H1 (cell line): ENCODE data around the gene HLA-DPB1. TPM values are rescaled to one million over a fixed set of nuclear protein-coding genes. Genes with fewer than 3 reads are reported as not detected.
A peak's percentile ranks its signal among the peaks of the same experiment; 100 is the strongest.

ENCODE experiments used
- CTCF ChIA-PET: fragments of 300-600 bp; sonication (Branson Sonifier 250); formaldehyde crosslinking; loops from one replicate; lab custom pipeline; 2021; ENCODE audit not compliant: partially characterized antibody; lab: Charles Lee
- POLR2A ChIA-PET: fragments of 300-600 bp; sonication (Branson Sonifier 250); formaldehyde crosslinking; loops from one replicate; lab custom pipeline; 2021; ENCODE audit warnings: inconsistent platforms; ENCODE audit not compliant: partially characterized antibody; lab: Charles Lee
- DNase-seq, 2 experiments: peaks; one replicate each; pipeline versions ENCODE4 v3.0.0 to v3.0.0-alpha.2; 2010 to 2022; ENCODE audit warnings: low spot score in 2 of 2, low read depth in 1 of 2, mixed read lengths in 1 of 2
- FAIRE-seq: peaks from 2 replicates; lab custom pipeline; 2011; peaks lifted over from hg19 to GRCh38; lab: Jason Lieb, UNC
- H2AFZ ChIP-seq: 2 replicates; pipeline ENCODE4 v1.8.1; 2012; ENCODE audit warnings: low read length, inconsistent platforms
- H2AK5ac ChIP-seq: 2 replicates; pipeline ENCODE4 v1.6.1; 2013; ENCODE audit warnings: low read depth, low read length
- H2BK120ac ChIP-seq: replicated peaks from 2 replicates; pipeline ENCODE3; 2013; ENCODE audit warnings: low read depth, low read length, inconsistent platforms
- H2BK12ac ChIP-seq: 2 replicates; pipeline ENCODE4 v1.6.1; 2013; ENCODE audit warnings: low read depth, low read length
- H2BK15ac ChIP-seq: 2 replicates; pipeline ENCODE4 v1.6.1; 2013; ENCODE audit warnings: low read length
- H2BK20ac ChIP-seq: 2 replicates; pipeline ENCODE4 v1.6.1; 2013; ENCODE audit warnings: low read length
- H2BK5ac ChIP-seq: 2 replicates; pipeline ENCODE4 v1.6.1; 2013; ENCODE audit warnings: low read depth, low read length
- H3K14ac ChIP-seq: 2 replicates; pipeline ENCODE4 v1.6.1; 2013; ENCODE audit warnings: inconsistent platforms; ENCODE audit not compliant: insufficient read length
- H3K18ac ChIP-seq: 2 replicates; pipeline ENCODE4 v1.6.1; 2013; ENCODE audit warnings: low read length; ENCODE audit errors: extremely low read depth
- H3K23ac ChIP-seq: 2 replicates; pipeline ENCODE4 v1.6.1; 2013; ENCODE audit warnings: inconsistent platforms; ENCODE audit not compliant: insufficient read length
- H3K23me2 ChIP-seq: 2 replicates; pipeline ENCODE4 v1.6.1; 2013; ENCODE audit warnings: low read depth, low read length
- H3K27ac ChIP-seq: 2 replicates; pipeline ENCODE4 v1.6.1; 2011; ENCODE audit warnings: low read depth, low read length, inconsistent platforms
- H3K27me3 ChIP-seq, 4 experiments: replicated peaks in 1 of 4; 1 replicate in 1 of 4; 2 replicates in 3 of 4; pipeline versions ENCODE4 v1.6.1 to v1.8.1; 2011 to 2013; ENCODE audit warnings: low read length in 3 of 4, mild to moderate bottlenecking in 3 of 4, inconsistent platforms in 2 of 4, mixed read lengths in 2 of 4, moderate library complexity in 1 of 4; ENCODE audit not compliant: control insufficient read depth in 3 of 4, insufficient read depth in 3 of 4; ENCODE audit errors: extremely low read depth in 1 of 4
- H3K36me3 ChIP-seq, 4 experiments: 2 replicates each; pipeline versions ENCODE4 v1.6.1 to v1.8.1; 2011 to 2013; ENCODE audit warnings: mild to moderate bottlenecking in 4 of 4, low read length in 3 of 4, moderate library complexity in 2 of 4, control low read depth in 1 of 4, inconsistent platforms in 1 of 4; ENCODE audit not compliant: insufficient read depth in 4 of 4, control insufficient read depth in 2 of 4
- H3K4ac ChIP-seq: replicated peaks from 2 replicates; pipeline ENCODE3; 2013; ENCODE audit warnings: low read length, low read depth, mixed read lengths, inconsistent platforms; ENCODE audit not compliant: insufficient read length
- H3K4me1 ChIP-seq, 4 experiments: replicated peaks in 1 of 4; 1 replicate in 1 of 4; 2 replicates in 3 of 4; pipeline versions ENCODE4 v1.6.1 to v1.8.1; 2011 to 2013; ENCODE audit warnings: low read length in 3 of 4, inconsistent platforms in 2 of 4, mixed read lengths in 1 of 4; ENCODE audit not compliant: insufficient read depth in 4 of 4, control insufficient read depth in 3 of 4
- H3K4me2 ChIP-seq, 2 experiments: 2 replicates each; pipeline versions ENCODE4 v1.6.1 to v1.8.1; 2011 to 2013; ENCODE audit warnings: low read depth in 2 of 2, low read length in 2 of 2, control low read depth in 1 of 2, inconsistent platforms in 1 of 2, mild to moderate bottlenecking in 1 of 2; ENCODE audit not compliant: insufficient read depth in 1 of 2
- H3K4me3 ChIP-seq, 4 experiments: fragments of 200-600, 300-600 bp in 1 of 4; sonication (generic), shearing (Covaris generic), sonication (Bioruptor Twin) in 1 of 4; 2 replicates each; pipeline versions ENCODE4 v1.5.1 to v1.8.1; 2011 to 2016; ENCODE audit warnings: low read length in 4 of 4, low read depth in 3 of 4, control low read depth in 2 of 4, inconsistent platforms in 2 of 4, mild to moderate bottlenecking in 2 of 4, mixed read lengths in 1 of 4, moderate library complexity in 1 of 4; ENCODE audit not compliant: insufficient read depth in 2 of 4; ENCODE audit errors: extremely low read depth in 1 of 4
- H3K56ac ChIP-seq: replicated peaks from 2 replicates; pipeline ENCODE3; 2013; ENCODE audit warnings: low read depth, mild to moderate bottlenecking, mixed read lengths, low read length, inconsistent platforms; ENCODE audit not compliant: insufficient read length
- H3K79me1 ChIP-seq: 2 replicates; pipeline ENCODE4 v1.6.1; 2013; ENCODE audit warnings: low read depth, low read length, control low read depth
- H3K79me2 ChIP-seq, 2 experiments: 2 replicates each; pipeline versions ENCODE4 v1.6.1 to v1.8.1; 2012 to 2013; ENCODE audit warnings: low read length in 2 of 2, mild to moderate bottlenecking in 2 of 2, inconsistent platforms in 1 of 2; ENCODE audit not compliant: insufficient read depth in 2 of 2, control insufficient read depth in 1 of 2
- H3K9ac ChIP-seq, 4 experiments: replicated peaks in 1 of 4; 1 replicate in 1 of 4; 2 replicates in 3 of 4; pipeline versions ENCODE4 v1.6.1 to v1.8.1; 2011 to 2013; ENCODE audit warnings: low read depth in 3 of 4, low read length in 3 of 4, control low read depth in 2 of 4, mild to moderate bottlenecking in 2 of 4, moderate library complexity in 2 of 4, inconsistent platforms in 1 of 4; ENCODE audit errors: extremely low read depth in 1 of 4
- H3K9me3 ChIP-seq, 2 experiments: 2 replicates each; pipeline versions ENCODE4 v1.6.1 to v1.8.1; 2012 to 2013; ENCODE audit warnings: mild to moderate bottlenecking in 2 of 2, moderate library complexity in 2 of 2, control low read depth in 1 of 2, inconsistent platforms in 1 of 2, low read depth in 1 of 2, low read length in 1 of 2, mixed read lengths in 1 of 2; ENCODE audit not compliant: insufficient read depth in 2 of 2
- H4K20me1 ChIP-seq, 2 experiments: replicated peaks in 1 of 2; 2 replicates each; pipeline versions ENCODE3 to v1.8.1; 2011 to 2013; ENCODE audit warnings: inconsistent platforms in 2 of 2, low read length in 2 of 2, mild to moderate bottlenecking in 1 of 2; ENCODE audit not compliant: insufficient read depth in 2 of 2, control insufficient read depth in 1 of 2
- H4K5ac ChIP-seq: 2 replicates; pipeline ENCODE4 v1.6.1; 2013; ENCODE audit warnings: low read length, low read depth, mixed read lengths, inconsistent platforms; ENCODE audit not compliant: insufficient read length
- H4K8ac ChIP-seq: 2 replicates; pipeline ENCODE4 v1.8.0; 2013; ENCODE audit warnings: mild to moderate bottlenecking, moderate library complexity, low read length, inconsistent platforms; ENCODE audit not compliant: insufficient read depth; ENCODE audit errors: extremely low read depth
- H4K91ac ChIP-seq: replicated peaks from 2 replicates; pipeline ENCODE3; 2013; ENCODE audit warnings: low read length, mixed read lengths, inconsistent platforms; ENCODE audit not compliant: insufficient read length
- CEBPB ChIP-seq: IDR thresholded peaks from 2 replicates; pipeline ENCODE4 v1.6.1; 2012; ENCODE audit warnings: low read depth, low read length
- HDAC6 ChIP-seq: IDR thresholded peaks from one replicate; pipeline ENCODE4 v1.7.1; 2012; ENCODE audit warnings: low read depth, mild to moderate bottlenecking, inconsistent platforms, low read length, moderate library complexity
- KDM1A ChIP-seq: fragments of 200-600, 300-600 bp; sonication (generic); IDR thresholded peaks from 2 replicates; pipeline ENCODE4 v1.7.1; 2016; ENCODE audit warnings: mild to moderate bottlenecking, low read length, borderline replicate concordance
- NANOG ChIP-seq: IDR thresholded peaks from 2 replicates; pipeline ENCODE4 v1.6.1; 2011; ENCODE audit warnings: low read length, low read depth, mild to moderate bottlenecking, inconsistent platforms; ENCODE audit not compliant: insufficient read depth, poor library complexity, severe bottlenecking
- WGBS, 2 experiments: shearing (Covaris generic) in 1 of 2; methylation state at CpG; one replicate each; pipeline versions ENCODE4 v1.1.6 to v1.1.7; 2013 to 2015; ENCODE audit warnings: low lambda C conversion rate in 2 of 2, mixed read lengths in 2 of 2, inconsistent platforms in 1 of 2, low coverage in 1 of 2, missing lambda C conversion rate in 1 of 2; ENCODE audit not compliant: insufficient replicate concordance in 2 of 2, insufficient coverage in 1 of 2, insufficient read length in 1 of 2; ENCODE audit errors: extremely low coverage in 1 of 2, missing lambda C conversion rate in 1 of 2; 5-methylcytosine and 5-hydroxymethylcytosine counted together
- polyA plus RNA-seq, 7 experiments: library from polyadenylated mRNA; depleted of rRNA in 3 of 7; stranded (reverse) in 5 of 7; unstranded in 2 of 7; fragments of >200 nt in 5 of 7; fragments of 200-250 nt in 2 of 7; gene quantifications; 1 replicate in 5 of 7; 2 replicates in 1 of 7; 4 replicates in 1 of 7; pipeline versions ENCODE4 v1.2.1 to v1.2.3, GENCODE V29; 2011 to 2013; ENCODE audit warnings: missing spikeins in 2 of 7, mixed read lengths in 2 of 7
- total RNA-seq: library from RNA; stranded (reverse); fragmentation: NEBNext Ultra II Directional; extraction: Animal tissue kit (Norgen Biotek cat#: 25700); gene quantifications from 2 replicates; pipeline ENCODE4 v1.2.1, GENCODE V29; 2021

HLA-DPB1 gene
- total and polyA plus RNA-seq, 2 of the 8 experiments (the other 6 are each of a cell fraction or from before 2014, with no cell fraction given): 32.3 to 58.8 TPM

DNA sequence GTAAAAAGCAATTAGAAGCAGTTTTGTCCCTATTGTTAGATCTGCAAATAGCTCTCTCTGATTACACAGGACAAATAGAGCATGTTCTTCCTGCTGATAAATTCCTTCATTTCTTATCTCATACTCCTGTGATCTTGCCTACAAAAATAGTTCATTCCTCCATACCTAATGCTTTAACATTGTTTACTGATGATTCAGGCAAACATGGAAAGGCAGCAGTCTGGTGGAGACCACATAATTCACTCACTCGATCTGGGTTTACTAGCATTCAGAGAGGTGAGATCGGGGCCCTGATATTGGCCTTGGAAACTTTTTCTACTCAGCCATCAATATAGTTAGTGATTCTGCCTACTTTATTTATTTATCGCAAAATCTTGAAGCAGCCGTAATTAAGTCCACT lies 22.6 kb upstream of the HLA-DPB1 start:
- H3K4me1 ChIP-seq: peaks cover 6 to 8% (median 6%) of the 10 kb centered on the region in 4 experiments; a peak in 4 of 7 replicates
- no peak overlapping the region for H3K4me2 ChIP-seq
- no peaks in the 10 kb centered on the region for H3K23me2 ChIP-seq
- no peak overlapping the region for H3K23ac ChIP-seq
- TF ChIP-seq NANOG (no peak), KDM1A (no peak), HDAC6 (no peak), CEBPB (no peak)
- H3K27ac ChIP-seq: no peak overlapping the region
- H3K4ac ChIP-seq: no peak overlapping the region
- peaks cover 0 to 8% of the 10 kb centered on the region in 2 experiments; a peak in 2 of 4 replicates for H3K9me3 ChIP-seq
- H2AK5ac ChIP-seq: no peak overlapping the region
- no peak overlapping the region for H2BK5ac ChIP-seq
- H3K14ac ChIP-seq: no peak overlapping the region
- H2BK15ac ChIP-seq: no peak overlapping the region
- H2BK120ac ChIP-seq: no peak overlapping the region
- 70% methylated on average over 4 of the region's 4 CpGs; no CpG with 5 or more reads in 1 of the 2 experiments for WGBS, 2 experiments
- H3K4me3 ChIP-seq: no peak overlapping the region
- H4K91ac ChIP-seq: no peak overlapping the region
- H3K27me3 ChIP-seq: no peaks in the 10 kb centered on the region
- no peak overlapping the region for H2BK12ac ChIP-seq
- FAIRE-seq (no peak), DNase-seq (no peak)
- H2BK20ac ChIP-seq: no peak overlapping the region
- no peak overlapping the region for H3K18ac ChIP-seq
- ChIA-PET CTCF (interaction anchor here (1.4 kb wide), 3 partner anchors 13 to 96 kb away, joined by 3 to 5 read pairs (median 3); no protein-coding TSS in a partner anchor), POLR2A (interaction anchor here (1.9 kb wide), 1 partner anchor 64 kb away, joined by 6 read pairs; no protein-coding TSS in a partner anchor)
- no peaks in the 10 kb centered on the region for H4K20me1 ChIP-seq
- H3K79me1 ChIP-seq: no peaks in the 10 kb centered on the region
- no peaks in the 10 kb centered on the region for H3K79me2 ChIP-seq
- H3K36me3 ChIP-seq: no peaks in the 10 kb centered on the region
- no peak overlapping the region for H2AFZ ChIP-seq
- no peak overlapping the region for H4K8ac ChIP-seq
- H3K9ac ChIP-seq: no peak overlapping the region
- peak overlapping the region; percentile 49 for H4K5ac ChIP-seq
- H3K56ac ChIP-seq: no peak overlapping the region
